ENCODE results near the gene FXYD3.

The FXYD3 gene

GRCh38 chr19:35070471-35070870 is 45.2 kb upstream of the FXYD3 start:
- no peak for DNase-seq (ENCODE audit: low read depth)
- no peak overlapping the region for H3K4me3 ChIP-seq (ENCODE audit: low read depth, low read length)
- TF ChIP-seq MYC (IDR thresholded peaks at IDR 0.05; ENCODE audit: low read depth, low read length) = no peak
- no peak for TF ChIP-seq MAX (IDR thresholded peaks at IDR 0.05; ENCODE audit: low read depth, low read length)
- TF ChIP-seq POLR2A (IDR thresholded peaks at IDR 0.05; ENCODE audit: extremely low read depth, insufficient read length) = no peak
- TF ChIP-seq CTCF (IDR thresholded peaks at IDR 0.05; ENCODE audit: low read depth, low read length) = no peak

GRCh38 chr19:35073516-35073915 is 42.1 kb upstream of the FXYD3 start:
- no peak for DNase-seq (ENCODE audit: low read depth)
- H3K4me3 ChIP-seq (ENCODE audit: low read depth, low read length) = no peak overlapping the region
- no peak for TF ChIP-seq POLR2A (IDR thresholded peaks at IDR 0.05; ENCODE audit: extremely low read depth, insufficient read length)

- DNase-seq (ENCODE audit: low read depth) = no peak
- TF ChIP-seq MAX (IDR thresholded peaks at IDR 0.05; ENCODE audit: low read depth, low read length) (no peak), MYC (IDR thresholded peaks at IDR 0.05; ENCODE audit: low read depth, low read length) (no peak), CTCF (IDR thresholded peaks at IDR 0.05; ENCODE audit: low read depth, low read length) (no peak), POLR2A (IDR thresholded peaks at IDR 0.05; ENCODE audit: extremely low read depth, insufficient read length) (no peak)
- no peak overlapping the region for H3K4me3 ChIP-seq (ENCODE audit: low read depth, low read length)
These were observed 41.7 kb upstream of the FXYD3 start for GRCh38 chr19:35073941-35074340.

GRCh38 chr19:35074426-35075201 is 41.0 kb upstream of the FXYD3 start:
- DNase-seq (ENCODE audit: low read depth) = no peak
- TF ChIP-seq MYC (IDR thresholded peaks at IDR 0.05; ENCODE audit: low read depth, low read length) (no peak), POLR2A (IDR thresholded peaks at IDR 0.05; ENCODE audit: extremely low read depth, insufficient read length) (no peak), MAX (IDR thresholded peaks at IDR 0.05; ENCODE audit: low read depth, low read length) (no peak), CTCF (IDR thresholded peaks at IDR 0.05; ENCODE audit: low read depth, low read length) (no peak)
- no peak overlapping the region for H3K4me3 ChIP-seq (ENCODE audit: low read depth, low read length)

GRCh38 chr19:35075202-35076025 is 40.2 kb upstream of the FXYD3 start:
- DNase-seq (ENCODE audit: low read depth) = no peak
- TF ChIP-seq MAX (IDR thresholded peaks at IDR 0.05; ENCODE audit: low read depth, low read length) = no peak
- no peak for TF ChIP-seq CTCF (IDR thresholded peaks at IDR 0.05; ENCODE audit: low read depth, low read length)
- no peak for TF ChIP-seq MYC (IDR thresholded peaks at IDR 0.05; ENCODE audit: low read depth, low read length)
- TF ChIP-seq POLR2A (IDR thresholded peaks at IDR 0.05; ENCODE audit: extremely low read depth, insufficient read length) = no peak
- H3K4me3 ChIP-seq (ENCODE audit: low read depth, low read length) = no peak overlapping the region

- H3K4me3 ChIP-seq (ENCODE audit: low read depth, low read length) = no peak overlapping the region
- TF ChIP-seq POLR2A (IDR thresholded peaks at IDR 0.05; ENCODE audit: extremely low read depth, insufficient read length) (no peak), CTCF (IDR thresholded peaks at IDR 0.05; ENCODE audit: low read depth, low read length) (no peak), MYC (IDR thresholded peaks at IDR 0.05; ENCODE audit: low read depth, low read length) (no peak), MAX (IDR thresholded peaks at IDR 0.05; ENCODE audit: low read depth, low read length) (no peak)
- DNase-seq (ENCODE audit: low read depth) = no peak
These were observed 39.6 kb upstream of the FXYD3 start for GRCh38 chr19:35076026-35076370.
